ENCODE measurements around the gene SPATA6L. TPM values are rescaled to one million over a fixed set of nuclear protein-coding genes. Genes with fewer than 3 reads are reported as not detected.

The SPATA6L gene
- polyA plus RNA-seq, 1 of the 3 experiments (the other 2 are of a cell fraction) = 0.44 TPM

DNA sequence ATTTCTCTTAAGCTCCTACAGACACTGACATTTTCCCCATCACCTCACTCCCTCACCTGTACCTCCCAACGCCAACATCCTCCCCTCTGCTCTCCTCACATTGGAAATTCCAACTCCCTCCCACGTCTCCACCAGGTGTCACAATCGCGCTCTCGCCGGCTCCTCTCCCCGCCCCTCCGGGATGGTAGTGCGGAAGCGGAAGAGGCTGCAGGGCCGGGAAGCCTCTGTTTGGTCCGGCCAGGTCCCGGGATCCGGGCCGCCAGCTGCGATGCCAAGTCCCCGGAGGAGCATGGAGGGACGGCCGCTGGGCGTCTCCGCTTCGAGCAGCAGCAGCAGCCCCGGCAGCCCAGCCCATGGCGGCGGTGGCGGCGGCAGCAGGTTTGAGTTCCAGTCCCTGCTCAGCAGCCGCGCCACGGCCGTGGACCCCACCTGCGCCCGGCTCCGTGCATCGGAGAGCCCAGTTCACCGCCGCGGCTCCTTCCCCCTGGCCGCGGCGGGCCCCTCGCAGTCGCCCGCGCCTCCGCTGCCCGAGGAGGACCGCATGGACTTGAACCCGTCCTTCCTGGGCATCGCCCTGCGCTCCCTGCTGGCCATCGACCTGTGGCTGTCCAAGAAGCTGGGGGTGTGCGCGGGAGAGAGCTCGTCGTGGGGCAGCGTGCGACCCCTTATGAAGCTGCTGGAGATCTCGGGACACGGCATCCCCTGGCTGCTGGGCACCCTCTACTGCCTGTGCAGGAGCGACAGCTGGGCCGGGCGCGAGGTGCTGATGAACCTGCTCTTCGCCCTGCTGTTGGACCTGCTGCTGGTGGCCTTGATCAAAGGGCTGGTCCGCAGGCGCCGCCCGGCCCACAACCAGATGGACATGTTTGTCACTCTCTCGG, 3.9 kb downstream of the SPATA6L start, which contains the start of gene PLPP6:
PLPP6 (plus strand) TSS at position 187 of the 881 bp plus-strand sequence; CDS start at position 269, 82 bp downstream.
- H4K20me1 ChIP-seq (ENCODE audit: insufficient read depth) = no peaks in the 10 kb centered on the region
- TF ChIP-seq PBX3 (IDR thresholded peaks at IDR 0.05) (no peak), SIN3A (IDR thresholded peaks at IDR 0.05; ENCODE audit: borderline replicate concordance, low read depth, low read length) (peak; percentile 66; the same call in 1 of the 2 replicates), RAD21 (IDR thresholded peaks at IDR 0.05; ENCODE audit: low read length) (peak; percentile 64), USF2 (IDR thresholded peaks at IDR 0.05; ENCODE audit: borderline replicate concordance, low read depth, low read length) (no peak), RCOR1 (IDR thresholded peaks at IDR 0.05; ENCODE audit: low read length) (no peak; the same call in 1 of the 2 replicates), SMC3 (IDR thresholded peaks at IDR 0.05; ENCODE audit: low read depth, low read length) (peak; percentile 60), TAF1 (IDR thresholded peaks at IDR 0.05; ENCODE audit: borderline replicate concordance, low read depth, low read length) (peak; percentile 64; the same call in 1 of the 2 replicates), CHD2 (IDR thresholded peaks at IDR 0.05; ENCODE audit: low read length, partially characterized antibody) (peak; percentile 78), TEAD4 (IDR thresholded peaks at IDR 0.05; ENCODE audit: borderline replicate concordance, insufficient read depth) (peak; percentile 21; the same call in 1 of the 2 replicates), ELF1 (IDR thresholded peaks at IDR 0.05) (peak; percentile 96), GABPA (IDR thresholded peaks at IDR 0.05; ENCODE audit: low read depth) (peak; percentile 83), FOXJ3 (CRISPR knock-in tag; IDR thresholded peaks at IDR 0.05) (no peak), FOXM1 (IDR thresholded peaks at IDR 0.05; ENCODE audit: low read depth) (no peak), MAX (IDR thresholded peaks at IDR 0.05; ENCODE audit: low read depth) (peak; percentile 54; the same call in 1 of the 2 replicates), TCF12 (IDR thresholded peaks at IDR 0.05) (peak; percentile 28; the same call in 1 of the 2 replicates), YY1 (IDR thresholded peaks at IDR 0.05; ENCODE audit: low read depth) (peak; percentile 73), MXI1 (IDR thresholded peaks at IDR 0.05; ENCODE audit: low read depth, low read length) (peak; percentile 70), POLR2AphosphoS5 (IDR thresholded peaks at IDR 0.05; ENCODE audit: low read depth, low read length) (peak; percentile 85)
- TF ChIP-seq, protein P1, sequence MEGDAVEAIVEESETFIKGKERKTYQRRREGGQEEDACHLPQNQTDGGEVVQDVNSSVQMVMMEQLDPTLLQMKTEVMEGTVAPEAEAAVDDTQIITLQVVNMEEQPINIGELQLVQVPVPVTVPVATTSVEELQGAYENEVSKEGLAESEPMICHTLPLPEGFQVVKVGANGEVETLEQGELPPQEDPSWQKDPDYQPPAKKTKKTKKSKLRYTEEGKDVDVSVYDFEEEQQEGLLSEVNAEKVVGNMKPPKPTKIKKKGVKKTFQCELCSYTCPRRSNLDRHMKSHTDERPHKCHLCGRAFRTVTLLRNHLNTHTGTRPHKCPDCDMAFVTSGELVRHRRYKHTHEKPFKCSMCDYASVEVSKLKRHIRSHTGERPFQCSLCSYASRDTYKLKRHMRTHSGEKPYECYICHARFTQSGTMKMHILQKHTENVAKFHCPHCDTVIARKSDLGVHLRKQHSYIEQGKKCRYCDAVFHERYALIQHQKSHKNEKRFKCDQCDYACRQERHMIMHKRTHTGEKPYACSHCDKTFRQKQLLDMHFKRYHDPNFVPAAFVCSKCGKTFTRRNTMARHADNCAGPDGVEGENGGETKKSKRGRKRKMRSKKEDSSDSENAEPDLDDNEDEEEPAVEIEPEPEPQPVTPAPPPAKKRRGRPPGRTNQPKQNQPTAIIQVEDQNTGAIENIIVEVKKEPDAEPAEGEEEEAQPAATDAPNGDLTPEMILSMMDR (IDR thresholded peaks at IDR 0.05) = peak; percentile 57
- TF ChIP-seq, protein P2, sequence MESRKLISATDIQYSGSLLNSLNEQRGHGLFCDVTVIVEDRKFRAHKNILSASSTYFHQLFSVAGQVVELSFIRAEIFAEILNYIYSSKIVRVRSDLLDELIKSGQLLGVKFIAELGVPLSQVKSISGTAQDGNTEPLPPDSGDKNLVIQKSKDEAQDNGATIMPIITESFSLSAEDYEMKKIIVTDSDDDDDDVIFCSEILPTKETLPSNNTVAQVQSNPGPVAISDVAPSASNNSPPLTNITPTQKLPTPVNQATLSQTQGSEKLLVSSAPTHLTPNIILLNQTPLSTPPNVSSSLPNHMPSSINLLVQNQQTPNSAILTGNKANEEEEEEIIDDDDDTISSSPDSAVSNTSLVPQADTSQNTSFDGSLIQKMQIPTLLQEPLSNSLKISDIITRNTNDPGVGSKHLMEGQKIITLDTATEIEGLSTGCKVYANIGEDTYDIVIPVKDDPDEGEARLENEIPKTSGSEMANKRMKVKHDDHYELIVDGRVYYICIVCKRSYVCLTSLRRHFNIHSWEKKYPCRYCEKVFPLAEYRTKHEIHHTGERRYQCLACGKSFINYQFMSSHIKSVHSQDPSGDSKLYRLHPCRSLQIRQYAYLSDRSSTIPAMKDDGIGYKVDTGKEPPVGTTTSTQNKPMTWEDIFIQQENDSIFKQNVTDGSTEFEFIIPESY (IDR thresholded peaks at IDR 0.05; ENCODE audit: borderline replicate concordance, low read depth) = peak; percentile 59; the same call in 1 of the 2 replicates
- TF ChIP-seq, protein P3, sequence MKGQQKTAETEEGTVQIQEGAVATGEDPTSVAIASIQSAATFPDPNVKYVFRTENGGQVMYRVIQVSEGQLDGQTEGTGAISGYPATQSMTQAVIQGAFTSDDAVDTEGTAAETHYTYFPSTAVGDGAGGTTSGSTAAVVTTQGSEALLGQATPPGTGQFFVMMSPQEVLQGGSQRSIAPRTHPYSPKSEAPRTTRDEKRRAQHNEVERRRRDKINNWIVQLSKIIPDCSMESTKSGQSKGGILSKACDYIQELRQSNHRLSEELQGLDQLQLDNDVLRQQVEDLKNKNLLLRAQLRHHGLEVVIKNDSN (IDR thresholded peaks at IDR 0.05; ENCODE audit: borderline replicate concordance, low read depth) = no peak
- peak within 1 kb of the TSS; percentile 79 for H3K9ac ChIP-seq
- 0 out of 2 replicates have a peak, but pooled peaks cover 9% of the 10 kb centered on the region for H3K79me2 ChIP-seq (ENCODE audit: insufficient read depth)
- H3K4me2 ChIP-seq = peak within 1 kb of the TSS; percentile 91
- ChIA-PET POLR2A (interaction anchor here (0.5 to 1.5 kb wide), 2 partner anchors 17 to 225 kb away, joined by 3 to 6 read pairs; partner anchors contain the start of gene CDC37L1), CTCF (interaction anchor here (0.6 to 2.2 kb wide), 17 partner anchors 9 to 938 kb away, joined by 3 to 12 read pairs (median 3); partner anchors contain the start of genes AK3 and CDC37L1)
- H3K27ac ChIP-seq (ENCODE audit: low read depth in 2 of 2, low read length in 1 of 2) = peak within 1 kb of the TSS; percentile 69 to 81
- H3F3A ChIP-seq (replicated peaks; ENCODE audit: insufficient read depth) = peaks cover 10% of the 10 kb centered on the region
- peak within 1 kb of the TSS; percentile 77 to 88 for H3K4me3 ChIP-seq (ENCODE audit: low read depth in 2 of 2, low read length in 1 of 2)
- H3K4me1 ChIP-seq (ENCODE audit: control insufficient read depth in 1 of 2, insufficient read depth in 2 of 2, low read depth in 1 of 2, low read length in 1 of 2) = peaks cover 3 to 33% of the 10 kb centered on the region in 2 experiments; a peak in 3 of 4 replicates
- DNase-seq = peak; percentile 92
- no peaks in the 10 kb centered on the region for H3K9me3 ChIP-seq
- no peaks in the 10 kb centered on the region for H3K27me3 ChIP-seq (ENCODE audit: insufficient read depth)
- H3K9me2 ChIP-seq = no peaks in the 10 kb centered on the region
- 2% methylated on average over 45 of the region's 70 CpGs for WGBS (ENCODE audit: low lambda C conversion rate)
- peak within 1 kb of the TSS; percentile 86 for H2AFZ ChIP-seq (ENCODE audit: low read depth)
- H3K36me3 ChIP-seq (replicated peaks in 1 of 2; ENCODE audit: control insufficient read depth in 1 of 2, insufficient read depth in 2 of 2, low read length in 1 of 2) = no peaks in the 10 kb centered on the region

Data from SK-N-SH (cell line).